ENCODE data around the gene LGALS7B. TPM values are rescaled to one million over a fixed set of nuclear protein-coding genes. Genes with fewer than 3 reads are reported as not detected.
"Not testable (repeated sequence)": the region's sequence is repeated elsewhere in the genome, so short reads cannot be mapped to it uniquely, and the experiment has no call there.

LGALS7B gene
- total RNA-seq, 1 donor from 2014 or later: 4.4 TPM

GRCh38 chr19:38796154-38796553 is 7.2 kb downstream of the LGALS7B start:
- H3K4me3 ChIP-seq (ENCODE audit: low read depth, low read length): no peak overlapping the region
- no peak for DNase-seq (ENCODE audit: low read depth)
- no peak for TF ChIP-seq CTCF (conservative IDR thresholded peaks at IDR 0.05; ENCODE audit: low read depth, low read length)

GRCh38 chr19:38797781-38798180 is 8.8 kb downstream of the LGALS7B start:
- DNase-seq (ENCODE audit: low read depth); H3K4me3 ChIP-seq (ENCODE audit: low read depth, low read length): not testable (repeated sequence)

GRCh38 chr19:38799104-38799503 is 10.1 kb downstream of the LGALS7B start:
- no peak for DNase-seq (ENCODE audit: low read depth)
- TF ChIP-seq CTCF (conservative IDR thresholded peaks at IDR 0.05; ENCODE audit: low read depth, low read length): no peak
- no peak overlapping the region for H3K4me3 ChIP-seq (ENCODE audit: low read depth, low read length)

- H3K4me3 ChIP-seq (ENCODE audit: low read depth, low read length): no peak overlapping the region
- no peak for DNase-seq (ENCODE audit: low read depth)
- TF ChIP-seq CTCF (conservative IDR thresholded peaks at IDR 0.05; ENCODE audit: low read depth, low read length): no peak
These were observed 11.8 kb downstream of the LGALS7B start for GRCh38 chr19:38800577-38801347.

GRCh38 chr19:38801359-38802095 is 12.5 kb downstream of the LGALS7B start:
- H3K4me3 ChIP-seq (ENCODE audit: low read depth, low read length): no peak overlapping the region
- DNase-seq (ENCODE audit: low read depth): no peak
- TF ChIP-seq CTCF (conservative IDR thresholded peaks at IDR 0.05; ENCODE audit: low read depth, low read length): no peak

GRCh38 chr19:38803543-38803942 is 14.5 kb downstream of the LGALS7B start:
- TF ChIP-seq CTCF (conservative IDR thresholded peaks at IDR 0.05; ENCODE audit: low read depth, low read length): no peak
- H3K4me3 ChIP-seq (ENCODE audit: low read depth, low read length): no peak overlapping the region
- DNase-seq (ENCODE audit: low read depth): no peak

GRCh38 chr19:38805180-38805579 is 16.2 kb downstream of the LGALS7B start:
- TF ChIP-seq CTCF (conservative IDR thresholded peaks at IDR 0.05; ENCODE audit: low read depth, low read length): no peak
- no peak overlapping the region for H3K4me3 ChIP-seq (ENCODE audit: low read depth, low read length)
- DNase-seq (ENCODE audit: low read depth): no peak

All from epithelial cell of proximal tubule (primary cell).